ENCODE results near the gene MAFF. TPM values are rescaled to one million over a fixed set of nuclear protein-coding genes. Genes with fewer than 3 reads are reported as not detected.

The MAFF gene
- total and polyA plus RNA-seq, 8 donors: 0.58 to 130 (median 47.3) TPM

- H3K27me3 ChIP-seq: no peaks in the 10 kb centered on the region
- peaks cover 17 to 54% (median 44%) of the 10 kb centered on the region in 4 donors for H3K4me1 ChIP-seq
- H3K36me3 ChIP-seq: no peaks in the 10 kb centered on the region
- WGBS, 5 donors: 0 to 1% (median 1%) methylated on average over 39 to 48 of the region's 48 CpGs
- no peak for TF ChIP-seq CTCF (IDR thresholded peaks at IDR 0.05)
- TF ChIP-seq POLR2AphosphoS5 (IDR thresholded peaks at IDR 0.05): peak; percentile 48 to 89 (median 72)
- TF ChIP-seq EP300 (IDR thresholded peaks at IDR 0.05): no peak
- no peak for TF ChIP-seq POLR2A (IDR thresholded peaks at IDR 0.05)
- peak; percentile 99 to 100 for DNase-seq
- H3K27ac ChIP-seq: peak within 1 kb of the TSS; percentile 91 to 95 (median 94)
- H3K4me3 ChIP-seq: peak within 1 kb of the TSS; percentile 50 to 63 (median 58)
- intact Hi-C loops (cut with DNase I; ENCODE audit: low total_unique reads): no loop called here
- H3K9me3 ChIP-seq: no peaks in the 10 kb centered on the region
Observed at GRCh38 chr22:38181453-38182200, 20.2 kb upstream of the MAFF start, which contains the start of gene PLA2G6. Gene PLA2G6 (minus strand): TSS chr22:38181830. CDS start chr22:38169426, 12,404 bp downstream.

- no peak overlapping the region for H3K4me3 ChIP-seq
- no peaks in the 10 kb centered on the region for H3K9me3 ChIP-seq
- H3K4me1 ChIP-seq: peaks cover 19 to 45% (median 37%) of the 10 kb centered on the region in 4 donors
- no peak overlapping the region for H3K27ac ChIP-seq
- 71 to 79% (median 73%) methylated on average over 7 of the region's 7 CpGs for WGBS, 5 donors
- TF ChIP-seq CTCF (IDR thresholded peaks at IDR 0.05) (no peak), POLR2A (IDR thresholded peaks at IDR 0.05) (no peak), EP300 (IDR thresholded peaks at IDR 0.05) (no peak), POLR2AphosphoS5 (IDR thresholded peaks at IDR 0.05) (no peak)
- intact Hi-C loops (cut with DNase I; ENCODE audit: low total_unique reads): no loop called here
- no peaks in the 10 kb centered on the region for H3K36me3 ChIP-seq
- no peak for DNase-seq
- H3K27me3 ChIP-seq: no peaks in the 10 kb centered on the region
Observed at GRCh38 chr22:38184788-38185187, 17.0 kb upstream of the MAFF start.

- Histone ChIP-seq H3K27ac (peak overlapping the region in 3 of 5 donors; percentile 58 to 87 (median 80)), H3K4me3 (no peak overlapping the region), H3K4me1 (peaks cover 12 to 30% (median 22%) of the 10 kb centered on the region in 4 donors), H3K27me3 (no peaks in the 10 kb centered on the region), H3K9me3 (no peaks in the 10 kb centered on the region), H3K36me3 (no peaks in the 10 kb centered on the region)
- DNase-seq: no peak
- TF ChIP-seq POLR2A (IDR thresholded peaks at IDR 0.05) (no peak), POLR2AphosphoS5 (IDR thresholded peaks at IDR 0.05) (no peak), EP300 (IDR thresholded peaks at IDR 0.05) (no peak), CTCF (IDR thresholded peaks at IDR 0.05) (no peak)
- intact Hi-C loops (cut with DNase I; ENCODE audit: low total_unique reads): no loop called here
- WGBS, 5 donors: 44 to 56% (median 52%) methylated on average over 5 of the region's 5 CpGs
Observed at GRCh38 chr22:38186429-38186828, 15.4 kb upstream of the MAFF start.

GRCh38 chr22:38187413-38188212, 14.2 kb upstream of the MAFF start:
- peak; percentile 64 to 66 for DNase-seq
- Histone ChIP-seq H3K36me3 (no peaks in the 10 kb centered on the region), H3K9me3 (no peaks in the 10 kb centered on the region), H3K4me1 (peaks cover 12 to 23% (median 20%) of the 10 kb centered on the region in 4 donors), H3K27ac (peak overlapping the region; percentile 58 to 87 (median 72)), H3K27me3 (no peaks in the 10 kb centered on the region), H3K4me3 (no peak overlapping the region)
- intact Hi-C loops (cut with DNase I; ENCODE audit: low total_unique reads): no loop called here
- TF ChIP-seq POLR2AphosphoS5 (IDR thresholded peaks at IDR 0.05) (peak; percentile 22 to 69 (median 56)), EP300 (IDR thresholded peaks at IDR 0.05) (no peak)
- whole genome bisulfite sequencing, 5 donors: 36 to 52% (median 40%) methylated on average over 8 to 10 of the region's 10 CpGs

All from stomach (tissue), 9 donors.